Stimulated activated CD4-positive, alpha-beta T cell treated with anti-CD3 and anti-CD28 coated beads, Interleukin-15, amount 100 ng/mL, for 48 hours (primary cell): ENCODE results near the gene ATP1A2.

Experiments used
- DNase-seq, 2 donors: peaks; one replicate each; pipeline ENCODE4 v3.0.0-alpha.2; 2020; ENCODE audit warnings: low read depth in 2 of 2

ATP1A2 gene

GRCh38 chr1:160171980-160172379 is 56.4 kb downstream of the ATP1A2 start:
- DNase-seq: no peak

GRCh38 chr1:160177231-160177630 is 61.7 kb downstream of the ATP1A2 start:
- DNase-seq: no peak

- no peak for DNase-seq
These were observed 62.1 kb downstream of the ATP1A2 start for GRCh38 chr1:160177667-160178066.

GRCh38 chr1:160178731-160179130 is 63.2 kb downstream of the ATP1A2 start:
- DNase-seq: no peak

GRCh38 chr1:160179336-160179735 is 63.8 kb downstream of the ATP1A2 start:
- no peak for DNase-seq

GRCh38 chr1:160186246-160186645 is 70.7 kb downstream of the ATP1A2 start:
- DNase-seq: no peak

- DNase-seq: no peak
These were observed 71.2 kb downstream of the ATP1A2 start for GRCh38 chr1:160186729-160187128.

- no peak for DNase-seq
These were observed 71.8 kb downstream of the ATP1A2 start for GRCh38 chr1:160187407-160187806.

GRCh38 chr1:160188341-160188740 is 72.8 kb downstream of the ATP1A2 start:
- no peak for DNase-seq

- DNase-seq: no peak
These were observed 74.4 kb downstream of the ATP1A2 start, which contains the start of gene CASQ1 for GRCh38 chr1:160189649-160190625. TSS of gene CASQ1 (plus strand) at chr1:160190575. CDS start at chr1:160190752, 177 bp downstream.

- DNase-seq: no peak
These were observed 76.2 kb downstream of the ATP1A2 start for GRCh38 chr1:160191756-160192155.

- no peak for DNase-seq
These were observed 76.7 kb downstream of the ATP1A2 start for GRCh38 chr1:160192234-160192633.
